Esophagus muscularis mucosa (tissue), 4 donors: ENCODE measurements around the gene RMI2.

Experiments
- CTCF ChIP-seq, 3 experiments: fragments of 200-600 bp in 2 of 3; fragments of 450-650 bp in 1 of 3; sonication (generic) in 2 of 3; IDR thresholded peaks; one replicate each; pipeline ENCODE4 v1.5.1; 2017 to 2019; ENCODE audit warnings: antibody characterized with exemption in 3 of 3, mild to moderate bottlenecking in 2 of 3, moderate library complexity in 1 of 3
- EP300 ChIP-seq: sonication (generic); formaldehyde crosslinking; IDR thresholded peaks from one replicate; pipeline ENCODE4 v1.6.1; 2017; ENCODE audit warnings: antibody characterized with exemption
- POLR2A ChIP-seq: fragments of 450-650 bp; IDR thresholded peaks from one replicate; pipeline ENCODE4 v1.6.1; 2017; ENCODE audit warnings: antibody characterized with exemption, moderate library complexity, mild to moderate bottlenecking, low read depth
- POLR2AphosphoS5 ChIP-seq, 2 donors: sonication (generic); formaldehyde crosslinking; IDR thresholded peaks; one replicate each; pipeline ENCODE4 v1.6.1; 2017; ENCODE audit warnings: antibody characterized with exemption in 2 of 2

DNA sequence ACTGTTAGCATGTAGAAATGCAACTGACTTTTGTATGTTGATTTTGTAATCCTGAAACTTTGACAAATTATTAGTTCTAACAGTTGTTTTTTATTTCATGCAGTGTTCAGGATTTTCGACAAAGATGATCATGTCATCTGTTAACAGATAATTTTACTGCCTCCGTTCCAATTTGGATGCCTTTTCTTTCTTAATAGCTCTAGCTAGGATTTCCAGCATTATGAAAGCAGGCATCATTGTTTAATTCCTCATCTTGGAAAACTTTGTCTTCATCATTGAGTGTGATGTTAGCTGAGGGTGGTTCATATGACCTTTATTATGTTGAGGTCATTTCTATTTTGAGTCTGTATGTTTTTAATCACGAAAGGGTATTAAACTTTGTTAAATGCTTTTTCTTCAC is 31.9 kb downstream of the RMI2 start:
- no peak for TF ChIP-seq CTCF (IDR thresholded peaks at IDR 0.05)
- no peak for TF ChIP-seq POLR2A
- TF ChIP-seq EP300 = no peak
- no peak for TF ChIP-seq POLR2AphosphoS5 (IDR thresholded peaks at IDR 0.05)
